ENCODE data around the gene EBF3.

The EBF3 gene

GRCh38 chr10:129809841-129810240, 154.2 kb downstream of the EBF3 start:
- Histone ChIP-seq H4K8ac (ENCODE audit: low read depth, low read length) (no peak overlapping the region), H4K91ac (ENCODE audit: low read depth, low read length, poor library complexity) (no peak overlapping the region), H2AFZ (ENCODE audit: low read length) (no peak overlapping the region), H3K4me1 (ENCODE audit: control insufficient read depth in 2 of 2, insufficient read depth in 1 of 2, low read depth in 1 of 2, low read length in 2 of 2) (peaks cover 0 to 11% of the 10 kb centered on the region in 2 donors), H3K23ac (ENCODE audit: low read depth, low read length, poor library complexity) (no peak overlapping the region), H3K18ac (ENCODE audit: low read length) (peak overlapping the region; percentile 50), H3K4me2 (ENCODE audit: insufficient read depth, low read length, poor library complexity, severe bottlenecking) (no peak overlapping the region), H3K27me3 (ENCODE audit: control insufficient read depth in 3 of 3, insufficient read depth in 3 of 3, low read depth in 1 of 3, low read length in 3 of 3) (no peaks in the 10 kb centered on the region), H3K9me3 (replicated peaks in 1 of 2; ENCODE audit: control insufficient read depth in 2 of 2, insufficient read depth in 1 of 2, low read depth in 1 of 2, low read length in 2 of 2) (peaks cover 0 to 4% of the 10 kb centered on the region in 2 donors), H2BK15ac (ENCODE audit: low read length) (no peak overlapping the region), H3K14ac (ENCODE audit: low read length) (no peak overlapping the region), H3K36me3 (replicated peaks in 1 of 2; ENCODE audit: control insufficient read depth in 2 of 2, insufficient read depth in 2 of 2, low read length in 2 of 2) (no peaks in the 10 kb centered on the region), H3K79me1 (ENCODE audit: low read depth, low read length) (no peaks in the 10 kb centered on the region), H2BK12ac (ENCODE audit: low read length) (no peak overlapping the region), H2AK5ac (ENCODE audit: low read depth, low read length) (no peak overlapping the region), H2BK5ac (ENCODE audit: low read length) (no peak overlapping the region), H3K4me3 (ENCODE audit: low read length in 2 of 2) (no peak overlapping the region), H2BK120ac (ENCODE audit: low read depth, low read length) (no peak overlapping the region), H3K9ac (ENCODE audit: low read depth, low read length, poor library complexity) (no peak overlapping the region), H3K27ac (replicated peaks; ENCODE audit: low read length) (no peak overlapping the region), H3K4ac (ENCODE audit: low read length) (no peak overlapping the region)
- no peak for DNase-seq (ENCODE audit: low spot score)
- WGBS, 2 donors (ENCODE audit: extremely low coverage in 2 of 2, insufficient read length in 2 of 2, insufficient replicate concordance in 1 of 2), result no CpG with 5 or more reads among the region's 13 CpGs

- H3K23ac ChIP-seq (ENCODE audit: low read depth, low read length, poor library complexity), result no peak overlapping the region
- H3K4me1 ChIP-seq (ENCODE audit: control insufficient read depth in 2 of 2, insufficient read depth in 1 of 2, low read depth in 1 of 2, low read length in 2 of 2), result peaks cover 0 to 11% of the 10 kb centered on the region in 2 donors
- H3K36me3 ChIP-seq (replicated peaks in 1 of 2; ENCODE audit: control insufficient read depth in 2 of 2, insufficient read depth in 2 of 2, low read length in 2 of 2), result no peaks in the 10 kb centered on the region
- no peak overlapping the region for H3K4me2 ChIP-seq (ENCODE audit: insufficient read depth, low read length, poor library complexity, severe bottlenecking)
- no peak overlapping the region for H3K27ac ChIP-seq (replicated peaks; ENCODE audit: low read length)
- no peak overlapping the region for H2BK15ac ChIP-seq (ENCODE audit: low read length)
- no peak overlapping the region for H2BK5ac ChIP-seq (ENCODE audit: low read length)
- no peaks in the 10 kb centered on the region for H3K27me3 ChIP-seq (ENCODE audit: control insufficient read depth in 3 of 3, insufficient read depth in 3 of 3, low read depth in 1 of 3, low read length in 3 of 3)
- H3K79me1 ChIP-seq (ENCODE audit: low read depth, low read length), result no peaks in the 10 kb centered on the region
- H4K91ac ChIP-seq (ENCODE audit: low read depth, low read length, poor library complexity), result no peak overlapping the region
- H4K8ac ChIP-seq (ENCODE audit: low read depth, low read length), result no peak overlapping the region
- H2BK120ac ChIP-seq (ENCODE audit: low read depth, low read length), result no peak overlapping the region
- H3K9ac ChIP-seq (ENCODE audit: low read depth, low read length, poor library complexity), result no peak overlapping the region
- no peak overlapping the region for H3K4me3 ChIP-seq (ENCODE audit: low read length in 2 of 2)
- H2AFZ ChIP-seq (ENCODE audit: low read length), result no peak overlapping the region
- peaks cover 0 to 4% of the 10 kb centered on the region in 2 donors for H3K9me3 ChIP-seq (replicated peaks in 1 of 2; ENCODE audit: control insufficient read depth in 2 of 2, insufficient read depth in 1 of 2, low read depth in 1 of 2, low read length in 2 of 2)
- no peak overlapping the region for H2BK12ac ChIP-seq (ENCODE audit: low read length)
- H3K14ac ChIP-seq (ENCODE audit: low read length), result no peak overlapping the region
- H3K4ac ChIP-seq (ENCODE audit: low read length), result no peak overlapping the region
- no peak for DNase-seq (ENCODE audit: low spot score)
- no CpG with 5 or more reads among the region's 9 CpGs for WGBS, 2 donors (ENCODE audit: extremely low coverage in 2 of 2, insufficient read length in 2 of 2, insufficient replicate concordance in 1 of 2)
- H3K18ac ChIP-seq (ENCODE audit: low read length), result peak overlapping the region; percentile 50
- no peak overlapping the region for H2AK5ac ChIP-seq (ENCODE audit: low read depth, low read length)
Measured at GRCh38 chr10:129809431-129809830, 154.6 kb downstream of the EBF3 start.

GRCh38 chr10:129808092-129808983, 155.7 kb downstream of the EBF3 start:
- Histone ChIP-seq H2BK15ac (ENCODE audit: low read length) (no peak overlapping the region), H3K14ac (ENCODE audit: low read length) (peak overlapping the region; percentile 50), H3K9me3 (replicated peaks in 1 of 2; ENCODE audit: control insufficient read depth in 2 of 2, insufficient read depth in 1 of 2, low read depth in 1 of 2, low read length in 2 of 2) (peaks cover 0 to 4% of the 10 kb centered on the region in 2 donors), H2BK5ac (ENCODE audit: low read length) (peak overlapping the region; percentile 72), H4K8ac (ENCODE audit: low read depth, low read length) (no peak overlapping the region), H3K36me3 (replicated peaks in 1 of 2; ENCODE audit: control insufficient read depth in 2 of 2, insufficient read depth in 2 of 2, low read length in 2 of 2) (no peaks in the 10 kb centered on the region), H2AFZ (ENCODE audit: low read length) (no peak overlapping the region), H2BK12ac (ENCODE audit: low read length) (no peak overlapping the region), H3K9ac (ENCODE audit: low read depth, low read length, poor library complexity) (peak overlapping the region; percentile 47), H2AK5ac (ENCODE audit: low read depth, low read length) (peak overlapping the region; percentile 77), H3K4me1 (ENCODE audit: control insufficient read depth in 2 of 2, insufficient read depth in 1 of 2, low read depth in 1 of 2, low read length in 2 of 2) (peaks cover 0 to 11% of the 10 kb centered on the region in 2 donors), H3K27me3 (ENCODE audit: control insufficient read depth in 3 of 3, insufficient read depth in 3 of 3, low read depth in 1 of 3, low read length in 3 of 3) (no peaks in the 10 kb centered on the region), H4K91ac (ENCODE audit: low read depth, low read length, poor library complexity) (no peak overlapping the region), H3K23ac (ENCODE audit: low read depth, low read length, poor library complexity) (no peak overlapping the region), H3K27ac (replicated peaks; ENCODE audit: low read length) (no peak overlapping the region), H2BK120ac (ENCODE audit: low read depth, low read length) (no peak overlapping the region), H3K18ac (ENCODE audit: low read length) (peak overlapping the region; percentile 81), H3K4me2 (ENCODE audit: insufficient read depth, low read length, poor library complexity, severe bottlenecking) (no peak overlapping the region), H3K4me3 (ENCODE audit: low read length in 2 of 2) (no peak overlapping the region), H3K4ac (ENCODE audit: low read length) (no peak overlapping the region), H3K79me1 (ENCODE audit: low read depth, low read length) (no peaks in the 10 kb centered on the region)
- DNase-seq (ENCODE audit: low spot score), result no peak
- no CpG with 5 or more reads among the region's 26 CpGs for WGBS, 2 donors (ENCODE audit: extremely low coverage in 2 of 2, insufficient read length in 2 of 2, insufficient replicate concordance in 1 of 2)

- H2AK5ac ChIP-seq (ENCODE audit: low read depth, low read length), result peak overlapping the region; percentile 73
- H2BK12ac ChIP-seq (ENCODE audit: low read length), result no peak overlapping the region
- no peak overlapping the region for H2BK120ac ChIP-seq (ENCODE audit: low read depth, low read length)
- WGBS, 2 donors (ENCODE audit: extremely low coverage in 2 of 2, insufficient read length in 2 of 2, insufficient replicate concordance in 1 of 2), result no CpG with 5 or more reads among the region's 7 CpGs
- H2BK15ac ChIP-seq (ENCODE audit: low read length), result no peak overlapping the region
- peaks cover 0 to 4% of the 10 kb centered on the region in 2 donors for H3K9me3 ChIP-seq (replicated peaks in 1 of 2; ENCODE audit: control insufficient read depth in 2 of 2, insufficient read depth in 1 of 2, low read depth in 1 of 2, low read length in 2 of 2)
- H3K4me2 ChIP-seq (ENCODE audit: insufficient read depth, low read length, poor library complexity, severe bottlenecking), result no peak overlapping the region
- H3K36me3 ChIP-seq (replicated peaks in 1 of 2; ENCODE audit: control insufficient read depth in 2 of 2, insufficient read depth in 2 of 2, low read length in 2 of 2), result no peaks in the 10 kb centered on the region
- DNase-seq (ENCODE audit: low spot score), result no peak
- H3K23ac ChIP-seq (ENCODE audit: low read depth, low read length, poor library complexity), result no peak overlapping the region
- no peak overlapping the region for H3K4me3 ChIP-seq (ENCODE audit: low read length in 2 of 2)
- no peak overlapping the region for H4K8ac ChIP-seq (ENCODE audit: low read depth, low read length)
- no peaks in the 10 kb centered on the region for H3K27me3 ChIP-seq (ENCODE audit: control insufficient read depth in 3 of 3, insufficient read depth in 3 of 3, low read depth in 1 of 3, low read length in 3 of 3)
- no peak overlapping the region for H3K4ac ChIP-seq (ENCODE audit: low read length)
- H3K79me1 ChIP-seq (ENCODE audit: low read depth, low read length), result no peaks in the 10 kb centered on the region
- peaks cover 0 to 11% of the 10 kb centered on the region in 2 donors for H3K4me1 ChIP-seq (ENCODE audit: control insufficient read depth in 2 of 2, insufficient read depth in 1 of 2, low read depth in 1 of 2, low read length in 2 of 2)
- H4K91ac ChIP-seq (ENCODE audit: low read depth, low read length, poor library complexity), result no peak overlapping the region
- H3K9ac ChIP-seq (ENCODE audit: low read depth, low read length, poor library complexity), result no peak overlapping the region
- no peak overlapping the region for H3K27ac ChIP-seq (replicated peaks; ENCODE audit: low read length)
- H2AFZ ChIP-seq (ENCODE audit: low read length), result no peak overlapping the region
- H2BK5ac ChIP-seq (ENCODE audit: low read length), result no peak overlapping the region
- no peak overlapping the region for H3K14ac ChIP-seq (ENCODE audit: low read length)
- H3K18ac ChIP-seq (ENCODE audit: low read length), result peak overlapping the region; percentile 49
Measured at GRCh38 chr10:129807211-129807610, 156.9 kb downstream of the EBF3 start.

Data from neuronal stem cell (in vitro differentiated cells).